ENCODE data around the gene PNPLA2.

The PNPLA2 gene

GRCh38 chr11:846496-847098 is 27.9 kb downstream of the PNPLA2 start:
- no peak for DNase-seq

- no peak for DNase-seq
These were observed 29.2 kb downstream of the PNPLA2 start for GRCh38 chr11:847876-848275.

GRCh38 chr11:848380-848931 is 29.7 kb downstream of the PNPLA2 start:
- peak; percentile 34 for DNase-seq

- DNase-seq: peak; percentile 23
These were observed 30.6 kb downstream of the PNPLA2 start for GRCh38 chr11:849104-849824.

- DNase-seq: no peak
These were observed 31.4 kb downstream of the PNPLA2 start for GRCh38 chr11:849951-850774.

- DNase-seq: no peak
These were observed 32.4 kb downstream of the PNPLA2 start for GRCh38 chr11:850775-851763.

- no peak for DNase-seq
These were observed 34.0 kb downstream of the PNPLA2 start for GRCh38 chr11:852762-853161.

- DNase-seq: no peak
These were observed 35.2 kb downstream of the PNPLA2 start for GRCh38 chr11:853682-854448.

GRCh38 chr11:854601-855329 is 36.1 kb downstream of the PNPLA2 start:
- no peak for DNase-seq

- DNase-seq: no peak
These were observed 36.6 kb downstream of the PNPLA2 start for GRCh38 chr11:855330-855674.

GRCh38 chr11:855796-856195 is 37.1 kb downstream of the PNPLA2 start:
- DNase-seq: no peak

GRCh38 chr11:856397-856796 is 37.7 kb downstream of the PNPLA2 start:
- no peak for DNase-seq

- DNase-seq: no peak
These were observed 39.5 kb downstream of the PNPLA2 start for GRCh38 chr11:858053-858761.

GRCh38 chr11:858762-859339 is 40.1 kb downstream of the PNPLA2 start:
- no peak for DNase-seq

- peak; percentile 77 for DNase-seq
These were observed 40.8 kb downstream of the PNPLA2 start for GRCh38 chr11:859394-860131.

- DNase-seq: no peak
These were observed 41.8 kb downstream of the PNPLA2 start for GRCh38 chr11:860234-861104.

- no peak for DNase-seq
These were observed 42.4 kb downstream of the PNPLA2 start for GRCh38 chr11:861105-861479.

GRCh38 chr11:862081-862661 is 43.5 kb downstream of the PNPLA2 start:
- no peak for DNase-seq

Measured in NCI-H1092 (cell line).